GM12878 (cell line): ENCODE measurements around the gene DISP2.

Experiments
- BCL11A ChIP-seq: IDR thresholded peaks from 2 replicates; pipeline ENCODE4 v1.6.1; 2011; ENCODE audit warnings: low read depth, low read length
- HDAC2 ChIP-seq: fragments of 200-600 bp; sonication (generic); IDR thresholded peaks from 2 replicates; pipeline ENCODE4 v1.6.1; 2017
- MYC ChIP-seq: IDR thresholded peaks from 2 replicates; pipeline ENCODE4 v1.6.1; 2011; ENCODE audit warnings: mild to moderate bottlenecking, low read length, moderate library complexity, inconsistent platforms; ENCODE audit not compliant: insufficient read depth, insufficient replicate concordance, insufficient read length, severe bottlenecking
- NR2C2 ChIP-seq: IDR thresholded peaks from 2 replicates; pipeline ENCODE4 v1.6.1; 2011; ENCODE audit warnings: borderline replicate concordance, low read depth; ENCODE audit not compliant: control insufficient read depth, insufficient read length
- POLR2A ChIP-seq: IDR thresholded peaks from 2 replicates; pipeline ENCODE4 v1.6.1; 2011; ENCODE audit warnings: low read depth, mild to moderate bottlenecking, low read length
- POLR2AphosphoS5 ChIP-seq: IDR thresholded peaks from 2 replicates; pipeline ENCODE4 v1.6.1; 2011; ENCODE audit warnings: mild to moderate bottlenecking, low read length, inconsistent platforms
- RAD51 ChIP-seq: fragments of 450-650 bp; IDR thresholded peaks from 2 replicates; pipeline ENCODE4 v1.6.1; 2016; ENCODE audit warnings: moderate library complexity, mild to moderate bottlenecking, inconsistent platforms
- TAF1 ChIP-seq: IDR thresholded peaks from 2 replicates; pipeline ENCODE4 v1.6.1; 2011; ENCODE audit warnings: mild to moderate bottlenecking, low read depth, low read length, borderline replicate concordance
- TBL1XR1 ChIP-seq: IDR thresholded peaks from 2 replicates; pipeline ENCODE4 v1.6.1; 2012; ENCODE audit warnings: low read depth, low read length, improper control_type of control experiment
- TF ChIP-seq, protein P1 (sequence below): fragments of 450-650 bp; formaldehyde crosslinking; IDR thresholded peaks from 2 replicates; pipeline ENCODE4 v1.5.0; 2022; ENCODE audit warnings: mild to moderate bottlenecking, missing genetic modification characterization
- TF ChIP-seq, protein P2 (sequence below), 3 experiments: IDR thresholded peaks in 2 of 3; conservative IDR thresholded peaks in 1 of 3; 2 replicates each; pipeline ENCODE4 v1.5.1; 2011; ENCODE audit warnings: low read depth in 3 of 3, low read length in 3 of 3, mild to moderate bottlenecking in 3 of 3, control low read depth in 2 of 3, moderate library complexity in 2 of 3, inconsistent platforms in 1 of 3, mixed read lengths in 1 of 3; ENCODE audit not compliant: control insufficient read depth in 2 of 3, insufficient read depth in 1 of 3; ENCODE audit errors: extremely low read depth in 1 of 3

DNA sequence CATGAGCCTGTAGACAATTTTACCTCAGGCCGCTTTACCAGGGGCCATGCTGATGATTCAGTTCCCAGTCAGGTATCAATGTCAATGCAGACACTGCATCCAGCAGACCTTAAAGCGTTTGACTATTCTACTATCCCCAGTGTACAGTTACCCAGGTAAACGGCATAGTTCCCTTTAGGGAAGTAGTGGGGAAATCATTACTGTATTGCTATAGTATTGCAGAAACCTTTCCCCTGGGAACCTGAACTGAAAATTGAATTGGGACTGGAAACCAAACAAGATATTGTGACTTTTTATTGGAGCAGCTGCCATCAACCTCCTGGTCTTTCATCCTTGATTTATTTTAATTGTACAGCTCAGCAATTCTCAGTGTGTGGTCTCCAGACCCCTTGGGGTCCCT is 41.1 kb upstream of the DISP2 start:
- TF ChIP-seq BCL11A = no peak
- TF ChIP-seq POLR2AphosphoS5 = no peak
- no peak for TF ChIP-seq TBL1XR1
- TF ChIP-seq, protein P1, sequence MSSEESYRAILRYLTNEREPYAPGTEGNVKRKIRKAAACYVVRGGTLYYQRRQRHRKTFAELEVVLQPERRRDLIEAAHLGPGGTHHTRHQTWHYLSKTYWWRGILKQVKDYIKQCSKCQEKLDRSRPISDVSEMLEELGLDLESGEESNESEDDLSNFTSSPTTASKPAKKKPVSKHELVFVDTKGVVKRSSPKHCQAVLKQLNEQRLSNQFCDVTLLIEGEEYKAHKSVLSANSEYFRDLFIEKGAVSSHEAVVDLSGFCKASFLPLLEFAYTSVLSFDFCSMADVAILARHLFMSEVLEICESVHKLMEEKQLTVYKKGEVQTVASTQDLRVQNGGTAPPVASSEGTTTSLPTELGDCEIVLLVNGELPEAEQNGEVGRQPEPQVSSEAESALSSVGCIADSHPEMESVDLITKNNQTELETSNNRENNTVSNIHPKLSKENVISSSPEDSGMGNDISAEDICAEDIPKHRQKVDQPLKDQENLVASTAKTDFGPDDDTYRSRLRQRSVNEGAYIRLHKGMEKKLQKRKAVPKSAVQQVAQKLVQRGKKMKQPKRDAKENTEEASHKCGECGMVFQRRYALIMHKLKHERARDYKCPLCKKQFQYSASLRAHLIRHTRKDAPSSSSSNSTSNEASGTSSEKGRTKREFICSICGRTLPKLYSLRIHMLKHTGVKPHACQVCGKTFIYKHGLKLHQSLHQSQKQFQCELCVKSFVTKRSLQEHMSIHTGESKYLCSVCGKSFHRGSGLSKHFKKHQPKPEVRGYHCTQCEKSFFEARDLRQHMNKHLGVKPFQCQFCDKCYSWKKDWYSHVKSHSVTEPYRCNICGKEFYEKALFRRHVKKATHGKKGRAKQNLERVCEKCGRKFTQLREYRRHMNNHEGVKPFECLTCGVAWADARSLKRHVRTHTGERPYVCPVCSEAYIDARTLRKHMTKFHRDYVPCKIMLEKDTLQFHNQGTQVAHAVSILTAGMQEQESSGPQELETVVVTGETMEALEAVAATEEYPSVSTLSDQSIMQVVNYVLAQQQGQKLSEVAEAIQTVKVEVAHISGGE (CRISPR knock-in tag) = no peak
- TF ChIP-seq, protein P2, sequence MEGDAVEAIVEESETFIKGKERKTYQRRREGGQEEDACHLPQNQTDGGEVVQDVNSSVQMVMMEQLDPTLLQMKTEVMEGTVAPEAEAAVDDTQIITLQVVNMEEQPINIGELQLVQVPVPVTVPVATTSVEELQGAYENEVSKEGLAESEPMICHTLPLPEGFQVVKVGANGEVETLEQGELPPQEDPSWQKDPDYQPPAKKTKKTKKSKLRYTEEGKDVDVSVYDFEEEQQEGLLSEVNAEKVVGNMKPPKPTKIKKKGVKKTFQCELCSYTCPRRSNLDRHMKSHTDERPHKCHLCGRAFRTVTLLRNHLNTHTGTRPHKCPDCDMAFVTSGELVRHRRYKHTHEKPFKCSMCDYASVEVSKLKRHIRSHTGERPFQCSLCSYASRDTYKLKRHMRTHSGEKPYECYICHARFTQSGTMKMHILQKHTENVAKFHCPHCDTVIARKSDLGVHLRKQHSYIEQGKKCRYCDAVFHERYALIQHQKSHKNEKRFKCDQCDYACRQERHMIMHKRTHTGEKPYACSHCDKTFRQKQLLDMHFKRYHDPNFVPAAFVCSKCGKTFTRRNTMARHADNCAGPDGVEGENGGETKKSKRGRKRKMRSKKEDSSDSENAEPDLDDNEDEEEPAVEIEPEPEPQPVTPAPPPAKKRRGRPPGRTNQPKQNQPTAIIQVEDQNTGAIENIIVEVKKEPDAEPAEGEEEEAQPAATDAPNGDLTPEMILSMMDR (IDR thresholded peaks at IDR 0.05 in 2 of 3, conservative IDR thresholded peaks at IDR 0.05 in 1 of 3; ENCODE audit: control insufficient read depth in 2 of 3, extremely low read depth in 1 of 3, insufficient read depth in 1 of 3, low read depth in 3 of 3, low read length in 3 of 3) = no peak
- no peak for TF ChIP-seq POLR2A
- no peak for TF ChIP-seq NR2C2
- TF ChIP-seq RAD51 = no peak
- no peak for TF ChIP-seq TAF1
- no peak for TF ChIP-seq HDAC2
- TF ChIP-seq MYC = no peak
